HEK293 (cell line): ENCODE data around the gene LTBP1.

Experiments
- CTCF ChIA-PET: fragments of 350-600 bp; formaldehyde crosslinking; extraction: SDS; loops from one replicate; lab custom pipeline; 2021; ENCODE audit warnings: antibody characterized with exemption; lab: Yijun Ruan, JAX
- POLR2A ChIA-PET: fragments of 300-600 bp; formaldehyde crosslinking; extraction: SDS; loops from one replicate; lab custom pipeline; 2020; ENCODE audit warnings: antibody characterized with exemption, inconsistent platforms; lab: Yijun Ruan, JAX
- H3K27ac ChIP-seq: fragments of 200-500 bp; sonication (Bioruptor generic); 2 replicates; pipeline ENCODE4 v1.5.1; 2014; ENCODE audit warnings: low read depth, low read length, control low read depth, inconsistent platforms; ENCODE audit errors: extremely low read depth
- H3K36me3 ChIP-seq, 2 experiments: fragments of 200-500 bp in 1 of 2; sonication (Bioruptor generic) in 1 of 2; 1 replicate in 1 of 2; 2 replicates in 1 of 2; pipeline ENCODE4 v1.5.1; 2014 to 2017; ENCODE audit warnings: inconsistent platforms in 2 of 2, low read length in 2 of 2; ENCODE audit not compliant: control insufficient read depth in 2 of 2, insufficient read depth in 1 of 2
- H3K4me1 ChIP-seq: fragments of 200-500 bp; sonication (Bioruptor generic); 2 replicates; pipeline ENCODE4 v1.5.1; 2014; ENCODE audit warnings: mild to moderate bottlenecking, low read length, inconsistent platforms; ENCODE audit not compliant: control insufficient read depth, insufficient read depth
- H3K4me3 ChIP-seq: 2 replicates; pipeline ENCODE4 v1.5.1; 2011; ENCODE audit warnings: low read depth, mild to moderate bottlenecking, control low read depth, low read length, moderate library complexity
- H3K9me3 ChIP-seq: fragments of 200-500 bp; sonication (Bioruptor generic); 2 replicates; pipeline ENCODE4 v1.5.1; 2014; ENCODE audit warnings: low read depth, low read length, inconsistent platforms; ENCODE audit not compliant: control insufficient read depth, insufficient read depth
- KLF9 ChIP-seq: fragments of 450-650 bp; formaldehyde crosslinking; IDR thresholded peaks from 2 replicates; pipeline ENCODE4 v1.5.1; 2016; ENCODE audit warnings: missing biosample characterization, missing genetic modification characterization, low read depth
- OVOL3 ChIP-seq: fragments of 450-650 bp; formaldehyde crosslinking; IDR thresholded peaks from 2 replicates; pipeline ENCODE4 v1.5.1; 2016; ENCODE audit warnings: missing biosample characterization, missing genetic modification characterization
- RBAK ChIP-seq: fragments of 450-650 bp; formaldehyde crosslinking; IDR thresholded peaks from 2 replicates; pipeline ENCODE4 v1.5.1; 2016; ENCODE audit warnings: missing biosample characterization, missing genetic modification characterization
- ZBTB17 ChIP-seq: fragments of 450-650 bp; formaldehyde crosslinking; IDR thresholded peaks from 2 replicates; pipeline ENCODE4 v1.5.1; 2016; ENCODE audit warnings: missing biosample characterization, missing genetic modification characterization
- ZNF121 ChIP-seq: fragments of 450-650 bp; formaldehyde crosslinking; IDR thresholded peaks from 2 replicates; pipeline ENCODE4 v1.5.1; 2016; ENCODE audit warnings: missing biosample characterization, missing genetic modification characterization
- ZNF146 ChIP-seq: fragments of 450-650 bp; formaldehyde crosslinking; IDR thresholded peaks from 2 replicates; pipeline ENCODE4 v1.5.1; 2016; ENCODE audit warnings: missing biosample characterization, missing genetic modification characterization
- ZNF302 ChIP-seq: fragments of 450-650 bp; formaldehyde crosslinking; IDR thresholded peaks from 2 replicates; pipeline ENCODE4 v1.5.1; 2016; ENCODE audit warnings: missing biosample characterization, missing genetic modification characterization, low read depth
- ZNF324 ChIP-seq: fragments of 450-650 bp; formaldehyde crosslinking; IDR thresholded peaks from 2 replicates; pipeline ENCODE4 v1.5.1; 2016; ENCODE audit warnings: missing biosample characterization, missing genetic modification characterization
- ZNF558 ChIP-seq: fragments of 450-650 bp; formaldehyde crosslinking; IDR thresholded peaks from 2 replicates; pipeline ENCODE4 v1.5.1; 2016; ENCODE audit warnings: missing biosample characterization, missing genetic modification characterization
- ZNF76 ChIP-seq: fragments of 450-650 bp; formaldehyde crosslinking; IDR thresholded peaks from 2 replicates; pipeline ENCODE4; 2016; ENCODE audit warnings: low read depth, missing biosample characterization, missing genetic modification characterization, borderline replicate concordance
- ZNF792 ChIP-seq: fragments of 450-650 bp; formaldehyde crosslinking; IDR thresholded peaks from 2 replicates; pipeline ENCODE4 v1.5.1; 2016; ENCODE audit warnings: missing biosample characterization, missing genetic modification characterization
- TF ChIP-seq, protein P1 (sequence below): fragments of 450-650 bp; formaldehyde crosslinking; IDR thresholded peaks from 2 replicates; pipeline ENCODE4 v1.5.1; 2016; ENCODE audit warnings: missing biosample characterization, missing genetic modification characterization
- TF ChIP-seq, protein P2 (sequence below): fragments of 450-650 bp; formaldehyde crosslinking; IDR thresholded peaks from 2 replicates; pipeline ENCODE4 v1.5.1; 2016; ENCODE audit warnings: missing biosample characterization, missing genetic modification characterization, low read depth
- TF ChIP-seq, protein P3 (sequence below): fragments of 450-650 bp; formaldehyde crosslinking; IDR thresholded peaks from 2 replicates; pipeline ENCODE4 v1.5.1; 2016; ENCODE audit warnings: missing biosample characterization, missing genetic modification characterization
- TF ChIP-seq, protein P4 (sequence below): fragments of 450-650 bp; formaldehyde crosslinking; IDR thresholded peaks from 2 replicates; pipeline ENCODE4 v1.5.1; 2016; ENCODE audit warnings: missing biosample characterization, missing genetic modification characterization
- TF ChIP-seq, protein P5 (sequence below): fragments of 450-650 bp; formaldehyde crosslinking; IDR thresholded peaks from 2 replicates; pipeline ENCODE4 v1.5.1; 2016; ENCODE audit warnings: missing biosample characterization, missing genetic modification characterization
- TF ChIP-seq, protein P6 (sequence below): fragments of 450-650 bp; IDR thresholded peaks from 2 replicates; pipeline ENCODE4 v1.5.1; 2018; ENCODE audit warnings: missing biosample characterization, missing genetic modification characterization

Gene LTBP1

DNA sequence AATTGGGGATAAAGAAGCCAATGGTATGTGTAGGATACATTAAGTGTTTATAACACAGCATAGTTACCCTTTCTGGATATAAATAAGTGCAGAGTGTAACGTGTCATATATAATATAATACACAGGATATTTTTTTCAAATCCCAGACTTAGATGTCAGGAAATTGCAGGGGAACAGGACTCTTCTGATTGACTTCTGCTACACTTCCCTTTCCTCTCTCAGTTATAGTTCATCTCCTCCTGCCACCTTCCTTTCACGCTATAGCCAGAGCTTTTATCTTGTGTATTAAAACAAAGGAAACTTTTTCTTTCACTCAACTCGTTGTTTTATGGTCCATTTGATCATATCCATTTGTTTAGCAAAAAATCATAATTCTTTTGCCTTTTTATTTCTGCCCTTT, 371.7 kb downstream of the LTBP1 start:
- CTCF ChIA-PET, result interaction anchor here (1.1 kb wide), 1 partner anchor 388 kb away, joined by 5 read pairs; no protein-coding TSS in a partner anchor
- no peak overlapping the region for H3K27ac ChIP-seq
- TF ChIP-seq, protein P1, sequence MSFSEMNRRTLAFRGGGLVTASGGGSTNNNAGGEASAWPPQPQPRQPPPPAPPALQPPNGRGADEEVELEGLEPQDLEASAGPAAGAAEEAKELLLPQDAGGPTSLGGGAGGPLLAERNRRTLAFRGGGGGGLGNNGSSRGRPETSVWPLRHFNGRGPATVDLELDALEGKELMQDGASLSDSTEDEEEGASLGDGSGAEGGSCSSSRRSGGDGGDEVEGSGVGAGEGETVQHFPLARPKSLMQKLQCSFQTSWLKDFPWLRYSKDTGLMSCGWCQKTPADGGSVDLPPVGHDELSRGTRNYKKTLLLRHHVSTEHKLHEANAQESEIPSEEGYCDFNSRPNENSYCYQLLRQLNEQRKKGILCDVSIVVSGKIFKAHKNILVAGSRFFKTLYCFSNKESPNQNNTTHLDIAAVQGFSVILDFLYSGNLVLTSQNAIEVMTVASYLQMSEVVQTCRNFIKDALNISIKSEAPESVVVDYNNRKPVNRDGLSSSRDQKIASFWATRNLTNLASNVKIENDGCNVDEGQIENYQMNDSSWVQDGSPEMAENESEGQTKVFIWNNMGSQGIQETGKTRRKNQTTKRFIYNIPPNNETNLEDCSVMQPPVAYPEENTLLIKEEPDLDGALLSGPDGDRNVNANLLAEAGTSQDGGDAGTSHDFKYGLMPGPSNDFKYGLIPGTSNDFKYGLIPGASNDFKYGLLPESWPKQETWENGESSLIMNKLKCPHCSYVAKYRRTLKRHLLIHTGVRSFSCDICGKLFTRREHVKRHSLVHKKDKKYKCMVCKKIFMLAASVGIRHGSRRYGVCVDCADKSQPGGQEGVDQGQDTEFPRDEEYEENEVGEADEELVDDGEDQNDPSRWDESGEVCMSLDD (tag by site-specific recombination), result no peak
- TF ChIP-seq ZNF121 (tag by site-specific recombination) (no peak), ZBTB17 (tag by site-specific recombination) (no peak), RBAK (no peak)
- no peak overlapping the region for H3K4me3 ChIP-seq
- no peaks in the 10 kb centered on the region for H3K36me3 ChIP-seq
- POLR2A ChIA-PET, result no interaction called here
- H3K9me3 ChIP-seq, result no peaks in the 10 kb centered on the region
- no peaks in the 10 kb centered on the region; the same call in 1 of the 2 replicates for H3K4me1 ChIP-seq

DNA sequence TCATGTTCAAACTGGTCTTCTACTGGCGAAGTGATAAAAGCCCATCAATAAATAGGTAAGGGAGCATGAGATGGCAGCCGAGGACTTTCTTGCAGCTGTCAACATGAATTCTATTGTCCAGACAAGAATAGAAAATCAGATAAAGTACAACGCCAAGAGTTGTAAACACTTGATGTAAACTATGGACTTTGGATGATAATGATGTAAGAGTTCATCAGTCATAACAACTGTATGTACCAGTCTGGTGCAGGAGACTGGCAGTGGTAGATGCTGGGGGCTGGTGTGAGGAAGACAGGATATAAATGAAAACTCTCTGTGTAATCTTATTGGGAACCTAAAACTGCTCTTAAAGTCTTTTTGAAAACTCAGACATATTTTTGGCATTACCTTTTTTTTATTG, 373.8 kb downstream of the LTBP1 start:
- TF ChIP-seq ZNF792 (tag by site-specific recombination), result no peak
- TF ChIP-seq ZNF558 (tag by site-specific recombination), result no peak
- TF ChIP-seq, all 188 proteins: peak for 0
- H3K27ac ChIP-seq, result no peak overlapping the region
- H3K36me3 ChIP-seq, result no peaks in the 10 kb centered on the region
- H3K9me3 ChIP-seq, result no peaks in the 10 kb centered on the region
- ChIA-PET CTCF (no interaction called here), POLR2A (no interaction called here)
- H3K4me3 ChIP-seq, result no peak overlapping the region
- no peaks in the 10 kb centered on the region; the same call in 1 of the 2 replicates for H3K4me1 ChIP-seq

DNA sequence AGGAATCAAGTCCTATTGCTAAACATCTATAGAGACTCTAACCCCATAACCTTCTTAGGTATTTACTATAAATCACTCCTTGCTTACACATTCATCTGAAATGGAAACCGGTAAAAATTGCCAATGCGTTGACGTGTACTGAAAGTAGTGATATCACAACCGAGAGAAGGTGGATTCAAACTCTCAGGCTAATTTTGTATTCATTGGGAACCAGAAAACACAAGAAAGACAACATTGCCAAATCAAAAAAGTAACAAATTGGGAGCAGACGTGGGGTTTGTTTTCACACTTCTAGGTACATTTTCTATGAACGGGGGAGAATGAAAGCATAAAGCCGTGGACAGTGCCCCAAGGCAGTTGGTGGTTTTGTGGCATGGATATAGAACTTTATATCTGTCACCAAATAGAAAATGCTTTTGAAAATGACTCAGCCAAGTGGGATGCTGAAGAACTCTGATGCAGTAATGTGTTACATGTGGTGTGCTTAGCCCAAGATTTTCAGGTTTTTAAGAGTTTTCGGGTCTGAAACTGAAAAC, 374.6 kb downstream of the LTBP1 start:
- no peaks in the 10 kb centered on the region for H3K36me3 ChIP-seq
- no peaks in the 10 kb centered on the region for H3K9me3 ChIP-seq
- ChIA-PET POLR2A (no interaction called here), CTCF (no interaction called here)
- H3K4me3 ChIP-seq, result no peak overlapping the region
- H3K27ac ChIP-seq, result no peak overlapping the region
- H3K4me1 ChIP-seq, result no peaks in the 10 kb centered on the region; the same call in 1 of the 2 replicates
- TF ChIP-seq, protein P2, sequence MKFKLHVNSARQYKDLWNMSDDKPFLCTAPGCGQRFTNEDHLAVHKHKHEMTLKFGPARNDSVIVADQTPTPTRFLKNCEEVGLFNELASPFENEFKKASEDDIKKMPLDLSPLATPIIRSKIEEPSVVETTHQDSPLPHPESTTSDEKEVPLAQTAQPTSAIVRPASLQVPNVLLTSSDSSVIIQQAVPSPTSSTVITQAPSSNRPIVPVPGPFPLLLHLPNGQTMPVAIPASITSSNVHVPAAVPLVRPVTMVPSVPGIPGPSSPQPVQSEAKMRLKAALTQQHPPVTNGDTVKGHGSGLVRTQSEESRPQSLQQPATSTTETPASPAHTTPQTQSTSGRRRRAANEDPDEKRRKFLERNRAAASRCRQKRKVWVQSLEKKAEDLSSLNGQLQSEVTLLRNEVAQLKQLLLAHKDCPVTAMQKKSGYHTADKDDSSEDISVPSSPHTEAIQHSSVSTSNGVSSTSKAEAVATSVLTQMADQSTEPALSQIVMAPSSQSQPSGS (tag by site-specific recombination), result no peak
- TF ChIP-seq ZNF302 (tag by site-specific recombination) (no peak), ZNF146 (tag by site-specific recombination) (no peak), KLF9 (tag by site-specific recombination) (no peak), ZNF324 (no peak), OVOL3 (tag by site-specific recombination) (no peak), ZNF76 (no peak)
- TF ChIP-seq, protein P3, sequence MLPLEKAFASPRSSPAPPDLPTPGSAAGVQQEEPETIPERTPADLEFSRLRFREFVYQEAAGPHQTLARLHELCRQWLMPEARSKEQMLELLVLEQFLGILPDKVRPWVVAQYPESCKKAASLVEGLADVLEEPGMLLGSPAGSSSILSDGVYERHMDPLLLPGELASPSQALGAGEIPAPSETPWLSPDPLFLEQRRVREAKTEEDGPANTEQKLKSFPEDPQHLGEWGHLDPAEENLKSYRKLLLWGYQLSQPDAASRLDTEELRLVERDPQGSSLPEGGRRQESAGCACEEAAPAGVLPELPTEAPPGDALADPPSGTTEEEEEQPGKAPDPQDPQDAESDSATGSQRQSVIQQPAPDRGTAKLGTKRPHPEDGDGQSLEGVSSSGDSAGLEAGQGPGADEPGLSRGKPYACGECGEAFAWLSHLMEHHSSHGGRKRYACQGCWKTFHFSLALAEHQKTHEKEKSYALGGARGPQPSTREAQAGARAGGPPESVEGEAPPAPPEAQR, result no peak
- TF ChIP-seq, protein P4, sequence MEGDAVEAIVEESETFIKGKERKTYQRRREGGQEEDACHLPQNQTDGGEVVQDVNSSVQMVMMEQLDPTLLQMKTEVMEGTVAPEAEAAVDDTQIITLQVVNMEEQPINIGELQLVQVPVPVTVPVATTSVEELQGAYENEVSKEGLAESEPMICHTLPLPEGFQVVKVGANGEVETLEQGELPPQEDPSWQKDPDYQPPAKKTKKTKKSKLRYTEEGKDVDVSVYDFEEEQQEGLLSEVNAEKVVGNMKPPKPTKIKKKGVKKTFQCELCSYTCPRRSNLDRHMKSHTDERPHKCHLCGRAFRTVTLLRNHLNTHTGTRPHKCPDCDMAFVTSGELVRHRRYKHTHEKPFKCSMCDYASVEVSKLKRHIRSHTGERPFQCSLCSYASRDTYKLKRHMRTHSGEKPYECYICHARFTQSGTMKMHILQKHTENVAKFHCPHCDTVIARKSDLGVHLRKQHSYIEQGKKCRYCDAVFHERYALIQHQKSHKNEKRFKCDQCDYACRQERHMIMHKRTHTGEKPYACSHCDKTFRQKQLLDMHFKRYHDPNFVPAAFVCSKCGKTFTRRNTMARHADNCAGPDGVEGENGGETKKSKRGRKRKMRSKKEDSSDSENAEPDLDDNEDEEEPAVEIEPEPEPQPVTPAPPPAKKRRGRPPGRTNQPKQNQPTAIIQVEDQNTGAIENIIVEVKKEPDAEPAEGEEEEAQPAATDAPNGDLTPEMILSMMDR (tag by site-specific recombination), result no peak
- TF ChIP-seq, protein P5, sequence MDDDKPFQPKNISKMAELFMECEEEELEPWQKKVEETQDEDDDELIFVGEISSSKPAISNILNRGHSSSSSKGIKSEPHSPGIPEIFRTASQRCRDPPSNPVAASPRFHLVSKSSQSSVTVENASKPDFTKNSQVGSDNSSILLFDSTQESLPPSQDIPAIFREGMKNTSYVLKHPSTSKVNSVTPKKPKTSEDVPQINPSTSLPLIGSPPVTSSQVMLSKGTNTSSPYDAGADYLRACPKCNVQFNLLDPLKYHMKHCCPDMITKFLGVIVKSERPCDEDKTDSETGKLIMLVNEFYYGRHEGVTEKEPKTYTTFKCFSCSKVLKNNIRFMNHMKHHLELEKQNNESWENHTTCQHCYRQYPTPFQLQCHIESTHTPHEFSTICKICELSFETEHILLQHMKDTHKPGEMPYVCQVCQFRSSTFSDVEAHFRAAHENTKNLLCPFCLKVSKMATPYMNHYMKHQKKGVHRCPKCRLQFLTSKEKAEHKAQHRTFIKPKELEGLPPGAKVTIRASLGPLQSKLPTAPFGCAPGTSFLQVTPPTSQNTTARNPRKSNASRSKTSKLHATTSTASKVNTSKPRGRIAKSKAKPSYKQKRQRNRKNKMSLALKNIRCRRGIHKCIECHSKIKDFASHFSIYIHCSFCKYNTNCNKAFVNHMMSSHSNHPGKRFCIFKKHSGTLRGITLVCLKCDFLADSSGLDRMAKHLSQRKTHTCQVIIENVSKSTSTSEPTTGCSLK (tag by site-specific recombination), result no peak
- TF ChIP-seq, protein P6, sequence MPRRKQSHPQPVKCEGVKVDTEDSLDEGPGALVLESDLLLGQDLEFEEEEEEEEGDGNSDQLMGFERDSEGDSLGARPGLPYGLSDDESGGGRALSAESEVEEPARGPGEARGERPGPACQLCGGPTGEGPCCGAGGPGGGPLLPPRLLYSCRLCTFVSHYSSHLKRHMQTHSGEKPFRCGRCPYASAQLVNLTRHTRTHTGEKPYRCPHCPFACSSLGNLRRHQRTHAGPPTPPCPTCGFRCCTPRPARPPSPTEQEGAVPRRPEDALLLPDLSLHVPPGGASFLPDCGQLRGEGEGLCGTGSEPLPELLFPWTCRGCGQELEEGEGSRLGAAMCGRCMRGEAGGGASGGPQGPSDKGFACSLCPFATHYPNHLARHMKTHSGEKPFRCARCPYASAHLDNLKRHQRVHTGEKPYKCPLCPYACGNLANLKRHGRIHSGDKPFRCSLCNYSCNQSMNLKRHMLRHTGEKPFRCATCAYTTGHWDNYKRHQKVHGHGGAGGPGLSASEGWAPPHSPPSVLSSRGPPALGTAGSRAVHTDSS (tag by site-specific recombination), result no peak
